HUDEP-2 (cell line): ENCODE data around the gene HMGXB3.
"Not testable (repeated sequence)": the region's sequence is repeated elsewhere in the genome, so short reads cannot be mapped to it uniquely, and the experiment has no call there.

Source experiments
- DNase-seq, 76 experiments: peaks; one replicate each; lab custom pipeline; 2025; ENCODE audit not compliant: unreplicated experiment in 76 of 76; lab: John Stamatoyannopoulos, UW

The HMGXB3 gene

DNA sequence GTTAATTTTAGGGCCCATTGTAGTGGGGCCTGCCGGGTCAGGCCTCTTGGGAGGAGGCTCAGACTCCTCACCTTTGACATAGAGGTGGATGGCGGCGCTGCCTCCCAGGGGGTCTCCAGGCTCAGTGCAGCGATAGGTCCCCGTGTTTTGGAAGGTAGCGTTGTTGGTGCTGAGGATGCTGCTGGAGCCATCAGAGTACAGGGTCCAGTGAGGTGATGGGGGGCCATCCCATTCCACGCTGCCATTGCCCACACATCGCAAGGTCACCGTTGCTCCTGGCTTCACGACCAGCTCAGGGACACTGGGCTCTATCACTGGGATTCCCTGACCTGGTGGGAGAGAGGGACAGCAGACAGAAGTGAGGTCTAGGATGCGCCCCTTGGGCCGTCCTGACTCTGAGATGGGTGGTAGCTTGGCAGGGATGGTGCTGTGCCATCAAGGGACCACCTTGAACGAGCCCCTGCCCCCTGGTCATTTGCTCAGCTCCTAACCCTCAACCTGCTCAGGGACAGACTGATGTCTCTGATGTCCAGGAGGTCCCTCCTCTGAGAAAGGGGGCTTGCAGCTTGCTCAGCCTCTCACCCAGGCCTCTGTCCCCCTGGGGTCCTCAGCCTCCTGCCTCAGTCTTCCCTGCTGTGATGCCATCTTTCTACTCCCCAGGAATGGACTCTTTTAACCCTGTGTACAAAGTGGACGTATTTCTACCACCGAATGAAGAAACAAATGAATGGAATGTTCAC, 80.3 kb downstream of the HMGXB3 start:
- no peak for DNase-seq

DNA sequence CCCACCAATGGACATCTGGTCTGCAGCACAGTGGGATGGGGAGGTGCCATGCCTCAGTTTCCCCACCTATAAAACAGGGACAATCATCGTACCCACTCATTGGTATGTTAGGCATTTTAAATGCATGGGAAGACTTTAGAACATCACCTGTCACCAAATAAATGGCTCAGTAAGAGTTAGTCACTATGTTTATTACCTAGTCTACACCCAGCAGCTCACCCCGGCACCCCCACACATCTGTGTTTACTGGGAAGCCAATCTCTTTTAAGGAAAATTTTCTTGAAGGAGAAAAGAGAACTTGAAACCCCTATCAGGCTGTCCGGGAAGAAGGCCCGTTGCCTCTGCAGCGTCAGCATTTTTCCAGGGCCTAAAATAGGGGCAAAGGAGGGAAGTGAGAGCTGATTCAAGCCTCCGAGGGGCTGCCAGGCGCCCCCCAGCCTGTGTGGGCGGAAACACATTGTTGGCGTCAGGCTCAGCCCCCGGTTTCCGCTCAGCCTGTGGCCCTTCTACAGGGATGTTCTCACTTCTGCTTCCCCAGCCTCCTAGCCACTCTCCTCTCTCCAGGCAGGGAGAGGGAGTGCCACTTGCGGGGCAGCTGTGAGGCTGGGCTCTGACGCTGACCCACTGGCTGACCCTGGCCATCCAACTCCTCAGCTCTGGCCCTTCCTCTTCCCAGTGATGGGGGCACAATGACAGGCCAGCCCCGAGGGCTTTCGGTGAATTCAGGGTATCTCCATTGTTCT, 81.2 kb downstream of the HMGXB3 start:
- no peak for DNase-seq

DNA sequence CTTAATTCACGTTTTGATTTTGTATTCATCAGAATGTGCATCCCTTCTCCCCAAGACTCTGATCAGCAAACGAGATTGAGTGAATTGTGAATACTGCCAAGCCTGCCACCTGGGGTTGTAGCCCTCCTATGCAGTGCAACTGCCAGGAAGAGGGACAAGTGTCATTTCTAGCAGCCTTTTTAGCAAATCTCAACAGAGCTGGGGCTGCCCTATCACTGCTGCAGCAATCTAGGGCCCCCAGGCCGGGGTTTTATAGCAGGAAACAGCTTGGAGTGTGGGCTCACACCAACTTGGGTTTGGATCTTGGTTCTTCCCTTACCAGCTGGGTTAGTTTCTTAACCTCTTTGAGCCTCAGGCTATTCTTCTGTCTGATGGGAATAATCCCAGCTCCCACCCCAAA, 81.8 kb downstream of the HMGXB3 start:
- no peak for DNase-seq

DNA sequence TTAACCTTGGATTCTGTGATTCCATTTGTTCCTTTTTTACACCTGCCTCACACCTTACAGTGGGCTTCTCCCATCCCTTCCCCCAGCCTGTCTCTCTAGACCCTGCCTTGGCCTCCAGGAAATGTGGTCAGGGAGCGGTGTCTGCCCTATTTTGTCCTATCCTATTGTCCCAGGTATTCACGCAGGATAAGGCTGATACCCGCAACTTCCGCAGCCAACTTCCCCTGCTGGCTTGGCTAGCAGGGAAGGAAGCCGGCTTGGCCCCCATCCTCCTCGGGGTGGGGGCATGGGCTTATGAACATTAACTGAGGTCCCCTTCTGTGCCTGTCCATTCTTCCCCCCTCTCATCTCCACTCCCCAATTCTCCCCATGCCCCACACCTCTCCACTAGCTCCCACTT, 82.3 kb downstream of the HMGXB3 start:
- DNase-seq: no peak

DNA sequence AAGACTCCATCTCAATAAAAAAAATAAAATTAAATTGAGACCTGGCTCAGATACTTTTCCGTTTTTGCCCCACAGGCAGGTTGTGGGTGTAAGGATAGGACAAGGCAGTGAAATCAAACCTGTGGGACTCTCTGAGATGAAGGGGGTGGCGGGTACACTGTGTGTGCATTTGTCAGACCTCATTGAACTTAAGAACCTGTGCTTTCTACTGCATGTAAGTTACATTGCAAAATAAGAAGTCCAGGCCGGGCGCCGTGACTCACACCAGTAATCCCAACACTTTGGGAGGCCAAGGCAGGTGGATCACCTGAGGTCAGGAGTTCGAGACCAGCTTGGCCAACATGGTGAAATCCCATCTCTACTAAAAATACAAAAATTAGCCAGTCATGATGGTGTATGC, 84.2 kb downstream of the HMGXB3 start:
- DNase-seq: not testable (repeated sequence)

DNA sequence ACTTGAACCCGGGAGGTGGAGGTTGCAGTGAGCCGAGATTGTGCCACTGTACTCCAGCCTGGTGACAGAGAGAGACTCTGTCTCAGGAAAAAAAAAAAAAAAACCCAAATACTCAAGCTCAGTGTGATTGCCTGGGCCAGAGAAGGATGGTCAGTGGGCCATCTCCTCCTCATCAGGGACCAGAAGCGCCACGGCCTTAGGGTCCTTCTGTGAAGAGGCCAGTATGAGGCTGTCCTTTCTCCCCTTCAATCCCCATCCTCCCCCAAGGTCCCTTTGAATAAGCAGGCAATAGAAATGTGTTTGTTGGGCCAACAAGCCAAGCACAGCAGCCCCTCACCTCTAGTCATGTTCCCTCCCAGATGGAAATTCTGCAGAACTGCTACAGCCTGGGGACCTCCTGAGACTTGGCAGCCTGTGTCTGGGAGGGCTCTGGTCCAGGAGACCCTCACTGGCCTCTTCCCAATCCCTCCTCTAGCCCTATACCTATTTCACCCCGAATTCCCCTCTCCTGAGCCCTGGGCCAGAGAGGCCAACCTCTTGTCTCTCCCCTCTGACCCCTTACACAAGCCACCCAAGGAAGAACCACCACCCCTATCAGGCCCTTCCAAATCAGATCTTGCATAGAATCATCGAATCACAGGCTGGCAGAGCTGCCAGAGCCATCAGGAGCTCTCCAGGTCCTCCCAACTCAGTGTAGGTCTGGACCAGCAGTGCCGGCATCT, 84.8 kb downstream of the HMGXB3 start:
- no peak for DNase-seq

DNA sequence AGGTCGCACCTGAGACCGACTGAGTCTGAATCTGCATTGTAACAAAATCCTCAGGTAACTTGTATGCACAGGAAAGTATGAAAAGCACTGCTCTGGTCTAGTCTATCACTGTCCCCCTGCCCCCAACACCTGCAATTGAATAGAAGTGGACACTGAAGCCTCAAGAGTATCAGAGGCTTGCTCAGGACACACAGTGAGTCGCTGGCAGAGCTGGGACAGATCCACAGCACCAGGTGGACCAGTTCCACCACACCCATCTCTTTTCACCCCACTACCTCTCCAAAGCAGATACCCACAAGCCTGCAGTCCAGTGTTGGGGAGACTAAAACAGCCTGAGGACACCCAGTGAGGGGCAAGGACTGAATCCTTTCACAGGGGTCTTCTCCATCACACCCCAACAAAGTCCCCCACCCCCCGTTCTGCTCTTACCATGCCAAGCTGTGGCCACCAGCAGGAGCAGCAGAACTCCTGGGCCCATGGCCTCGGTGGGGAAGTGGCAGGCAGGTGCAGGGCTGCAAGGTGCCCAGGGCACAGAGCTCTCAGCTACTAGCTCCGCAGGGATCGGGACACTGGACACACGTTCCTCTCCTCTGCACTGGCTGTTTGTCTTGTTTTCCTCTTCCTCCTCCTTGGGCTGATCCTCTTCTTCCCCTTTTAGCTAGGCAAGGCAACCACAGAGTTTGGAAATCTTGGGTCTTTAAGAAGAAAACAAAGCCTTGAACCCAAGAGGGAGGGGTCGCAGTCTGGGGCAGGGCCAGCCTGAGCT, 85.6 kb downstream of the HMGXB3 start, which contains the start of gene CSF1R:
Gene CSF1R, minus strand, starts transcription at position 605 of the 766 bp plus-strand sequence. Its CDS starts 127 bp downstream, at position 478.
- no peak for DNase-seq

DNA sequence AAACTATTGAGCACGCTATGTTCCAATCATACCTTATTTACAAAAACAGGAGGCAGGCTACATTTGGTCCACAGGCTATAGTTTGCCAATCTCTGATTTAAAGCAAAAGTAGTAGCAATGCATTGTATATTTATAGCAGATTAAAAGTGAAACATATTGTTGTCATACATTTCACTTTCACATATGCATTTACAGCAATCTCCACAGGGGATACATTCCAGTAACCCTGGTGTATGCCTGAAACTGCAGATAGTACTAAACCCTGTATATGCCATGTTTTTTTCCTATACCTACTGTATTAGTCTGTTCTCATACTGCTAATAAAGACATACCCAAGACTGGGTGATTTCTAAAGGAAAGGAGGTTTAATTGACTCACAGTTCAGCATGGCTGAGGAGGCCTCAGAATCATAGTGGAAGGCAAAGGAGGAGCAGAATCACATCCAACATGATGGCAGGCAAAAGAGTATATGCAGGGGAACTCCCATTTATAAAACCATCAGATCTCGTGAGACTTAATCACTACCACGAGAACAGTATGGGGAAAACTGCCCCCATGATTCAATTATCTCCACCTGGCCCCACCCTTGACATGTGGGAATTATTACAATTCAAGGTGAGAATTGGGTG, 91.7 kb downstream of the HMGXB3 start:
- DNase-seq: no peak

DNA sequence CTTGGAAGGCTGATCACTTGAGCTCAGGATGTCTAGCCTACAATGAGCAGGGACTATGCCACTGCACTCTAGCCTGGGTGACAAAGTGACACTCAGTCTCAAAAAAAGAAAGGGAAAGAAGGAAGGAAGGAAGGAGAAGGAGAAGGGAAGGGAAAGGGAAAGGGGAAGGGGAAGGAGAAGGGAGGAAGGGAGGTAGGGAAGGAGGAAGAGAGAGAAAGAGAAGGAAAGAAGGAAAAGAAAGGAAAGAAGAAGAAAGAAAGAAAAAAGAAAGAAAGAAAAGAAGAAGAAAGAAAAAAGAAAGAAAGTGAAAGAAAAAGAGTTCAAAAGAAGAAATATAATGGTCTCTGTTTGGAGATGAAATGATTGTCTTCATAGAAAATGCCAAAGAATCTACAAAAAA, 96.6 kb downstream of the HMGXB3 start:
- no peak for DNase-seq

DNA sequence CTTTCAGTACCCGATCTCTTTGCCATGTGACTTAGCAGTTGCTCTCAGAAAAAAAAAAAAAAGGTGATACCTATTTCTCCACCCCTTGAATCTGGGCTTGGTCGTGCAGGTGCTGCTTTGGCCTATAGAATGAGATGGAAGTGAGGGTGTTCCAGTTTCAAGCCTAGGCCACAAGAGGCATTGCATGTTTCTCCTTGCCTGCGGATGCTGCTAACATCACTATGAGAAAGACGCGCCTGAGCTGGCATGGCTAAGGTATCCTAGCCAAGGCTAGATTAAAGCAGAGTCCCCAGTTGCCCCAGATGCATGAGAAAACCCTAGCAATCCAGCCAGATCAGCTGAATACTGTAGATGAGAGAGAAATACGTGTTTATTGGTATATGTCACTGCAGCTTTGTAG, 100.5 kb downstream of the HMGXB3 start:
- DNase-seq: no peak
